Caco-2 (cell line): ENCODE measurements around the gene NEURL1B. TPM values are rescaled to one million over a fixed set of nuclear protein-coding genes. Genes with fewer than 3 reads are reported as not detected.
A peak's percentile ranks its signal among the peaks of the same experiment; 100 is the strongest.

Experiments used
- BruUV-seq: library from RNA; stranded (reverse); fragments of 400-500 nt; replicated peaks from 2 replicates; lab custom pipeline; 2021; lab: Mats Ljungman, UMichigan
- CTCF ChIA-PET: fragments of 300-600 bp; sonication (Branson Sonifier 250); formaldehyde crosslinking; loops from one replicate; lab custom pipeline; 2022; ENCODE audit warnings: antibody characterized with exemption; lab: Charles Lee
- POLR2A ChIA-PET: fragments of 300-600 bp; sonication (Branson Sonifier 250); formaldehyde crosslinking; loops from one replicate; lab custom pipeline; 2022; ENCODE audit warnings: antibody characterized with exemption; lab: Charles Lee
- DNase-seq, 2 experiments: peaks; one replicate each; pipeline versions ENCODE4 v3.0.0 to v3.0.0-alpha.2; 2020 to 2022
- H3K27me3 ChIP-seq: replicated peaks from 2 replicates; pipeline ENCODE4 v1.6.0; 2011; ENCODE audit warnings: low read length; ENCODE audit not compliant: control insufficient read depth, insufficient read depth
- H3K36me3 ChIP-seq: 2 replicates; pipeline ENCODE4 v1.5.1; 2011; ENCODE audit warnings: low read length; ENCODE audit not compliant: control insufficient read depth, insufficient read depth
- H3K4me1 ChIP-seq: fragments of 250-450 bp; sonication (Bioruptor Pico); 2 replicates; pipeline ENCODE4 v1.5.1; 2020; ENCODE audit warnings: mild to moderate bottlenecking
- H3K4me3 ChIP-seq: 2 replicates; pipeline ENCODE4 v1.5.1; 2011; ENCODE audit warnings: low read depth, mild to moderate bottlenecking, control low read depth, low read length
- H3K9me3 ChIP-seq: fragments of 250-450 bp; sonication (Bioruptor Pico); 2 replicates; pipeline ENCODE4 v1.5.1; 2020; ENCODE audit warnings: mild to moderate bottlenecking, moderate library complexity
- H3K27ac Mint-ChIP-seq: one replicate; pipeline ENCODE4 v1.8.0; 2022; ENCODE audit warnings: mixed read lengths; ENCODE audit not compliant: unreplicated experiment
- H3K27me3 Mint-ChIP-seq: one replicate; pipeline ENCODE4 v1.8.0; 2022; ENCODE audit warnings: mixed read lengths; ENCODE audit not compliant: insufficient read depth, unreplicated experiment
- H3K36me3 Mint-ChIP-seq: one replicate; pipeline ENCODE4 v1.8.0; 2022; ENCODE audit warnings: mild to moderate bottlenecking, mixed read lengths; ENCODE audit not compliant: insufficient read depth, unreplicated experiment
- H3K4me1 Mint-ChIP-seq: one replicate; pipeline ENCODE4 v1.8.0; 2022; ENCODE audit warnings: low read depth, mixed read lengths; ENCODE audit not compliant: unreplicated experiment
- H3K4me3 Mint-ChIP-seq: one replicate; pipeline ENCODE4 v1.8.0; 2022; ENCODE audit warnings: mild to moderate bottlenecking, moderate library complexity, mixed read lengths; ENCODE audit not compliant: unreplicated experiment
- H3K9me3 Mint-ChIP-seq: one replicate; pipeline ENCODE4 v1.8.0; 2022; ENCODE audit warnings: mixed read lengths; ENCODE audit not compliant: unreplicated experiment
- intact Hi-C: fragments of 100-400 bp; cut with micrococcal nuclease; formaldehyde crosslinking; loops from one replicate; pipeline ENCODE4 v1.10.0; 2022; ENCODE audit not compliant: unreplicated experiment
- total RNA-seq: library from RNA; stranded (reverse); gene quantifications from 2 replicates; pipeline ENCODE4 v1.2.3, GENCODE V29; 2022
- TF ChIP-seq, protein P1 (sequence below), 2 experiments: fragments of 200-600 bp in 1 of 2; IDR thresholded peaks; 1 replicate in 1 of 2; 2 replicates in 1 of 2; pipeline versions ENCODE4 v1.5.1 to v1.8.0; 2011 to 2022; ENCODE audit warnings: antibody characterized with exemption in 1 of 2, control low read depth in 1 of 2, inconsistent platforms in 1 of 2, low read depth in 1 of 2, low read length in 1 of 2, mild to moderate bottlenecking in 1 of 2, moderate library complexity in 1 of 2; ENCODE audit not compliant: insufficient read depth in 1 of 2, severe bottlenecking in 1 of 2, unreplicated experiment in 1 of 2

The NEURL1B gene
- total RNA-seq, 1 experiment from 2014 or later, result 7.6 TPM

DNA sequence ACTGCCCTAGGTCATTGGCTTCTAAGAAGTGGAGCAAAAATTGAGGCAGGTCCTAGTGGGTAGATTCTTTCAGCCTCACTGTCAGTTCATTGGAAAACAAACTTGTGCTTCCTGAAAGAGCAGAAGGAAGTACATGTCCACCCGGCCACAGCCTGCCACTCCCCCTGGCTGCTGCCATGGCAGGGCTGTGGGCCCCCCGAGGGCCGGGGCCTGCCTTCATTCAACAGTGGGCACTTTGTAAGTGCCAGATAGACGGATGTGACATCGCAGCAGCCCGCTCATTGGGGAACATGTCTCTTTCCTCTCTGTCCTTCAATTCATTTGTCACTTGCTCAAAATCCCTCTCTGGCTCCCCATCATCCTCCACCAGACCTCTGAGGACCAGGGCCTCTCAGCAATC, 20.6 kb upstream of the NEURL1B start:
- POLR2A ChIA-PET, result no interaction called here
- H3K27me3 ChIP-seq, result no peaks in the 10 kb centered on the region
- H3K36me3 ChIP-seq, result no peaks in the 10 kb centered on the region
- H3K4me3 ChIP-seq, result no peak overlapping the region
- no peak for DNase-seq
- Mint-ChIP-seq H3K9me3 (no peaks in the 10 kb centered on the region), H3K36me3 (no peaks in the 10 kb centered on the region), H3K4me3 (no peak overlapping the region), H3K27me3 (no peaks in the 10 kb centered on the region), H3K27ac (no peak overlapping the region), H3K4me1 (peaks cover 13% of the 10 kb centered on the region)
- no peaks in the 10 kb centered on the region for H3K9me3 ChIP-seq
- intact Hi-C loops, result no loop called here
- CTCF ChIA-PET, result no interaction called here
- H3K4me1 ChIP-seq, result no peaks in the 10 kb centered on the region
- TF ChIP-seq, protein P1, sequence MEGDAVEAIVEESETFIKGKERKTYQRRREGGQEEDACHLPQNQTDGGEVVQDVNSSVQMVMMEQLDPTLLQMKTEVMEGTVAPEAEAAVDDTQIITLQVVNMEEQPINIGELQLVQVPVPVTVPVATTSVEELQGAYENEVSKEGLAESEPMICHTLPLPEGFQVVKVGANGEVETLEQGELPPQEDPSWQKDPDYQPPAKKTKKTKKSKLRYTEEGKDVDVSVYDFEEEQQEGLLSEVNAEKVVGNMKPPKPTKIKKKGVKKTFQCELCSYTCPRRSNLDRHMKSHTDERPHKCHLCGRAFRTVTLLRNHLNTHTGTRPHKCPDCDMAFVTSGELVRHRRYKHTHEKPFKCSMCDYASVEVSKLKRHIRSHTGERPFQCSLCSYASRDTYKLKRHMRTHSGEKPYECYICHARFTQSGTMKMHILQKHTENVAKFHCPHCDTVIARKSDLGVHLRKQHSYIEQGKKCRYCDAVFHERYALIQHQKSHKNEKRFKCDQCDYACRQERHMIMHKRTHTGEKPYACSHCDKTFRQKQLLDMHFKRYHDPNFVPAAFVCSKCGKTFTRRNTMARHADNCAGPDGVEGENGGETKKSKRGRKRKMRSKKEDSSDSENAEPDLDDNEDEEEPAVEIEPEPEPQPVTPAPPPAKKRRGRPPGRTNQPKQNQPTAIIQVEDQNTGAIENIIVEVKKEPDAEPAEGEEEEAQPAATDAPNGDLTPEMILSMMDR (IDR thresholded peaks at IDR 0.05; ENCODE audit: insufficient read depth in 1 of 2, low read depth in 1 of 2, low read length in 1 of 2, severe bottlenecking in 1 of 2, unreplicated experiment in 1 of 2), result no peak
- BruUV-seq, result no TSS peak

DNA sequence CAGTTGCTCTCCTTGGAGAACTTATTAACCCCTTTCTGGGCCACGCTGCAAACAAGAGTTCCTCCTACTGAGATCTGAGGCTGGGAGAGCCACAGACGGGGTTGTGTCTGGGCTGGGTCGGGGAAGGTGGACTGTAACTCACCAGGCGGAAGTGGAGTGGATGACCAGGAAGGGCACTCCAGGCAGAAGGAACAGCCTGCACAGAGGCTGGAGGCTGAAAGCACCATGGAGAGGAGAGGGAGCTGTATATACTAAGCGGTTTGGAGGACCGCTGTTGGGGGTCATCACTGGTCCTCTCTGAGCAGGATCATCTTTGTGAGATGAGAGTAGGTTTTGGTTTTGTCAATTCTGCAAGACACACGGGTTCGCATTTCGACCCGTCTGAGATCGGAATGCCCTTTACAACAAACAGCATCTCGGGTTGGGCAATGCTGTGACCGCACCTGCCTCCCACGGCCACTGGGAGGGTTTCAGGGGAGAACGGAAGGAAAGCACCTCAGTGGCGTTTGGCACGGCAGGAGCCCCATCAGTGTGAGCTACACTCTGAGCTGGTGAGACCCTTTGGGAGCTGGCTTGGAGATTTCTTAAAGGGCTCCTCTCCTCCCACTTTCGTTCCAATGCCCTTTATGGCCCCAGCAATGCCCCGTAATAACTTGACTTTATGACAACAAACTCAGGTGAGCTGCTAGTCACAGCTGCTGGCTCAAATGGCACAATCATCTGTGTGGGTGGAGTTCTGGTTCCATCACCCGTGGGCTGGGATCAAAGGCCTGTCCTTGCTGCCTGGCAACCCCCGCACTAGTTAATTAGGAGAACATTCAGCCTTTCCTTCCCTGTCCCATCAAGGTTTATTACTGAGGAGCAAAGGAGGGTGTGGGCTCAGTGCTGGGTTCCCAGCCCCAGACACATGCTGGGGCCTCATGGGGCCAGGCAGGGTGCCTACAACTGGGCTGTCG, 18.7 kb upstream of the NEURL1B start:
- ChIA-PET CTCF (no interaction called here), POLR2A (no interaction called here)
- TF ChIP-seq, protein P1 (IDR thresholded peaks at IDR 0.05; ENCODE audit: insufficient read depth in 1 of 2, low read depth in 1 of 2, low read length in 1 of 2, severe bottlenecking in 1 of 2, unreplicated experiment in 1 of 2), result peak in 1 of 2 experiments; percentile 18
- no TSS peak for BruUV-seq
- Mint-ChIP-seq H3K36me3 (no peaks in the 10 kb centered on the region), H3K27ac (no peak overlapping the region), H3K9me3 (no peaks in the 10 kb centered on the region), H3K4me1 (peaks cover 13% of the 10 kb centered on the region), H3K27me3 (no peaks in the 10 kb centered on the region), H3K4me3 (no peak overlapping the region)
- intact Hi-C loops, result no loop called here
- Histone ChIP-seq H3K4me3 (no peak overlapping the region), H3K4me1 (no peaks in the 10 kb centered on the region), H3K27me3 (no peaks in the 10 kb centered on the region), H3K36me3 (no peaks in the 10 kb centered on the region), H3K9me3 (no peaks in the 10 kb centered on the region)
- peak; percentile 41 to 49 for DNase-seq

DNA sequence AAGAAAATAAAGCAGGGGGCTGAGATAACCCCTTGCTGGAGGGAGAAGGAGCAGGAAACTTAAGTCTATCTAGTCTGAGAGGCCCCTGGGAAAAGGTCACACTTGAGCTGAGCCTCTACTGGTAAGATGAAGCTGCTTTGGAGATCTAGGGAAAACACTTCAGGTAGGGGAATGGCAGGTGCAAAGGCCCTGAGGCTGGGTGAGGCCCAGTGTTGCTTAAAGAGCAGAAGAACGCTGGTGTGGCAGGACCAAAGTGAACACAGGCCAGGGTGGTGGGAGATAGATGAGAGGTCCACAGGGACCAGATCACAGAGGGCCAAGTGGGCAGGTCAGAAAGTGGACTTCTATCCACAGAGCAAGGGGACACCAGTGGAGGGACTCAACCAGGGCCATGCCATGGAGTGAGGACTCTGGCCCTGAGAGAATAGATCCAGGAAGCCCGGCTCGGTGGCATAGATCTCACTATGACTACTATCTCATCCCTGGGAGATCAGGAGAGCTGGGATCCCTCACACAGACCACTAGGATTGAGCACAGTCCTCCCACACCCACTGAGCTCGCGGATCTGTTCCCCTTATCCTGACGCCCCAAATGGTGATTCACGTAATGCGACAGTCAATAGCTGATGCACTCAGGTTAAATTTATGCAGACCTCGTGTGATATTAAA, 17.6 kb upstream of the NEURL1B start:
- H3K4me3 Mint-ChIP-seq, result no peak overlapping the region
- H3K4me1 Mint-ChIP-seq, result peaks cover 13% of the 10 kb centered on the region
- no peaks in the 10 kb centered on the region for H3K36me3 Mint-ChIP-seq
- peaks cover under 1% of the 10 kb centered on the region for H3K27me3 Mint-ChIP-seq
- H3K9me3 Mint-ChIP-seq, result no peaks in the 10 kb centered on the region
- Histone ChIP-seq H3K27me3 (no peaks in the 10 kb centered on the region), H3K4me3 (no peak overlapping the region), H3K9me3 (no peaks in the 10 kb centered on the region), H3K4me1 (no peaks in the 10 kb centered on the region), H3K36me3 (no peaks in the 10 kb centered on the region)
- ChIA-PET CTCF (no interaction called here), POLR2A (no interaction called here)
- no TSS peak for BruUV-seq
- intact Hi-C loops, result no loop called here
- DNase-seq, result no peak
- no peak overlapping the region for H3K27ac Mint-ChIP-seq
- TF ChIP-seq, protein P1 (IDR thresholded peaks at IDR 0.05; ENCODE audit: insufficient read depth in 1 of 2, low read depth in 1 of 2, low read length in 1 of 2, severe bottlenecking in 1 of 2, unreplicated experiment in 1 of 2), result no peak
